ENCODE measurements around the gene GLT8D2. TPM values are rescaled to one million over a fixed set of nuclear protein-coding genes. Genes with fewer than 3 reads are reported as not detected.

Gene GLT8D2
- total RNA-seq, 6 experiments from 2014 or later: 36.4 to 58.0 (median 50.9) TPM

- Mint-ChIP-seq H3K4me1 (ENCODE audit: low read depth) (peaks cover 53% of the 10 kb centered on the region), H3K9me3 (no peaks in the 10 kb centered on the region), H3K36me3 (ENCODE audit: low read depth) (peaks cover 14% of the 10 kb centered on the region), H3K27ac (peak overlapping the region; percentile 98), H3K4me3 (peak overlapping the region; percentile 98), H3K27me3 (ENCODE audit: insufficient read depth) (no peaks in the 10 kb centered on the region)
- TF ChIP-seq, protein P1, sequence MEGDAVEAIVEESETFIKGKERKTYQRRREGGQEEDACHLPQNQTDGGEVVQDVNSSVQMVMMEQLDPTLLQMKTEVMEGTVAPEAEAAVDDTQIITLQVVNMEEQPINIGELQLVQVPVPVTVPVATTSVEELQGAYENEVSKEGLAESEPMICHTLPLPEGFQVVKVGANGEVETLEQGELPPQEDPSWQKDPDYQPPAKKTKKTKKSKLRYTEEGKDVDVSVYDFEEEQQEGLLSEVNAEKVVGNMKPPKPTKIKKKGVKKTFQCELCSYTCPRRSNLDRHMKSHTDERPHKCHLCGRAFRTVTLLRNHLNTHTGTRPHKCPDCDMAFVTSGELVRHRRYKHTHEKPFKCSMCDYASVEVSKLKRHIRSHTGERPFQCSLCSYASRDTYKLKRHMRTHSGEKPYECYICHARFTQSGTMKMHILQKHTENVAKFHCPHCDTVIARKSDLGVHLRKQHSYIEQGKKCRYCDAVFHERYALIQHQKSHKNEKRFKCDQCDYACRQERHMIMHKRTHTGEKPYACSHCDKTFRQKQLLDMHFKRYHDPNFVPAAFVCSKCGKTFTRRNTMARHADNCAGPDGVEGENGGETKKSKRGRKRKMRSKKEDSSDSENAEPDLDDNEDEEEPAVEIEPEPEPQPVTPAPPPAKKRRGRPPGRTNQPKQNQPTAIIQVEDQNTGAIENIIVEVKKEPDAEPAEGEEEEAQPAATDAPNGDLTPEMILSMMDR (IDR thresholded peaks at IDR 0.05): no peak
- no peak for DNase-seq
These were observed 94.0 kb downstream of the GLT8D2 start for GRCh38 chr12:103955811-103956508.

GRCh38 chr12:103952497-103952896 is 97.5 kb downstream of the GLT8D2 start:
- peaks cover 28% of the 10 kb centered on the region for H3K36me3 Mint-ChIP-seq (ENCODE audit: low read depth)
- H3K27me3 Mint-ChIP-seq (ENCODE audit: insufficient read depth): no peaks in the 10 kb centered on the region; the same call in 1 of the 2 replicates
- H3K4me1 Mint-ChIP-seq (ENCODE audit: low read depth): peaks cover 30% of the 10 kb centered on the region
- no peak for DNase-seq
- TF ChIP-seq, protein P1 (IDR thresholded peaks at IDR 0.05): no peak
- no peak overlapping the region for H3K4me3 Mint-ChIP-seq
- no peaks in the 10 kb centered on the region for H3K9me3 Mint-ChIP-seq
- H3K27ac Mint-ChIP-seq: no peak overlapping the region

- Mint-ChIP-seq H3K9me3 (no peaks in the 10 kb centered on the region), H3K4me3 (no peak overlapping the region), H3K4me1 (ENCODE audit: low read depth) (peaks cover 10% of the 10 kb centered on the region; the same call in 1 of the 2 replicates), H3K27ac (no peak overlapping the region), H3K27me3 (ENCODE audit: insufficient read depth) (no peaks in the 10 kb centered on the region; the same call in 1 of the 2 replicates), H3K36me3 (ENCODE audit: low read depth) (peaks cover 36% of the 10 kb centered on the region)
- TF ChIP-seq, protein P1 (IDR thresholded peaks at IDR 0.05): no peak
- no peak for DNase-seq
These were observed 101.1 kb downstream of the GLT8D2 start for GRCh38 chr12:103948746-103949406.

GRCh38 chr12:103947871-103948555 is 102.0 kb downstream of the GLT8D2 start:
- DNase-seq: no peak
- peak overlapping the region; percentile 36 for H3K27ac Mint-ChIP-seq
- TF ChIP-seq, protein P1 (IDR thresholded peaks at IDR 0.05): no peak
- no peaks in the 10 kb centered on the region; the same call in 1 of the 2 replicates for H3K27me3 Mint-ChIP-seq (ENCODE audit: insufficient read depth)
- H3K36me3 Mint-ChIP-seq (ENCODE audit: low read depth): peaks cover 43% of the 10 kb centered on the region
- peaks cover 7% of the 10 kb centered on the region; the same call in 1 of the 2 replicates for H3K4me1 Mint-ChIP-seq (ENCODE audit: low read depth)
- H3K9me3 Mint-ChIP-seq: no peaks in the 10 kb centered on the region
- H3K4me3 Mint-ChIP-seq: no peak overlapping the region

DNA sequence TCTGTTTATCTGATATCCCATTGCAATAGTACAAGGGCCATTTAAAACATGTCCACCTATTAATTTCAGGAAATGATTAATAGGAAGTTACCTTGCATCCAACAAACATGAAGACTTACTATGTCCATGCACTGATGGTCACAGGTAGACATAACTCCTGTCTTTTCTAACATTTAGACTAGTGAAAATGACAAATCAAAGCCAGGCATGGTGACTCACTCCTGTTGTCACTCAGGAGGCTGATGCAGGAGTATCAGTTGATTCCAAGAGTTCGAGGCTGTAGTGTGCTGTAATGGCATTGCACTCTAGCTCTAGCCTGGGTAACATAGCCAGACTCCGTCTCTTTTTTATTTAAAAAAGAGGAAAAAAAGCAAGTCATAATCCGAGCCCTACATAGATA is 105.0 kb downstream of the GLT8D2 start:
- Mint-ChIP-seq H3K4me1 (ENCODE audit: low read depth) (peaks cover 7% of the 10 kb centered on the region; the same call in 1 of the 2 replicates), H3K27ac (no peak overlapping the region), H3K36me3 (ENCODE audit: low read depth) (peaks cover 60% of the 10 kb centered on the region), H3K9me3 (no peaks in the 10 kb centered on the region), H3K27me3 (ENCODE audit: insufficient read depth) (no peaks in the 10 kb centered on the region; the same call in 1 of the 2 replicates), H3K4me3 (no peak overlapping the region)
- DNase-seq: no peak
- TF ChIP-seq, protein P1 (IDR thresholded peaks at IDR 0.05): no peak

Other genes starting within 250 kb of the GLT8D2 start
- 10 to 100 TPM; 10.5 to 12.8 (median 11.3) TPM for gene NT5DC3, start 209.0 kb downstream of the GLT8D2 start, total RNA-seq (2021; fragmentation: NEBNext Ultra II Directional; extraction: Animal tissue kit (Norgen Biotek cat#: 25700))
- 1,000 to 10,000 TPM; 1,001 to 1,318 (median 1,069) TPM for gene HSP90B1, start 119.8 kb downstream of the GLT8D2 start, total RNA-seq (2021; fragmentation: NEBNext Ultra II Directional; extraction: Animal tissue kit (Norgen Biotek cat#: 25700))
- 10 to 100 TPM; 13.9 to 19.7 (median 16.0) TPM for gene TDG, start 84.3 kb downstream of the GLT8D2 start, total RNA-seq (2021; fragmentation: NEBNext Ultra II Directional; extraction: Animal tissue kit (Norgen Biotek cat#: 25700))
- gene HCFC2, start 14.3 kb upstream of the GLT8D2 start, total RNA-seq (2021; fragmentation: NEBNext Ultra II Directional; extraction: Animal tissue kit (Norgen Biotek cat#: 25700)): 10 to 100 TPM; 19.6 to 23.8 (median 21.9) TPM
- gene NFYB, start 88.0 kb upstream of the GLT8D2 start, total RNA-seq (2021; fragmentation: NEBNext Ultra II Directional; extraction: Animal tissue kit (Norgen Biotek cat#: 25700)): 10 to 100 TPM; 20.0 to 33.3 (median 27.0) TPM
- 100 to 1,000 TPM; 468 to 851 (median 784) TPM for gene TXNRD1, start 165.6 kb upstream of the GLT8D2 start, total RNA-seq (2021; fragmentation: NEBNext Ultra II Directional; extraction: Animal tissue kit (Norgen Biotek cat#: 25700))